ENCODE measurements around the gene NFE2. TPM values are rescaled to one million over a fixed set of nuclear protein-coding genes. Genes with fewer than 3 reads are reported as not detected.
"Not testable (repeated sequence)": the region's sequence is repeated elsewhere in the genome, so short reads cannot be mapped to it uniquely, and the experiment has no call there.

NFE2 gene
- total and polyA plus RNA-seq, 5 experiments from 2014 or later, result 0.14 TPM; not detected in 4

GRCh38 chr12:54287261-54288157, 13.3 kb downstream of the NFE2 start:
- ATAC-seq, result peak in 1 of 2 donors; percentile 12
- H3K4me3 Mint-ChIP-seq, result no peak overlapping the region

DNA sequence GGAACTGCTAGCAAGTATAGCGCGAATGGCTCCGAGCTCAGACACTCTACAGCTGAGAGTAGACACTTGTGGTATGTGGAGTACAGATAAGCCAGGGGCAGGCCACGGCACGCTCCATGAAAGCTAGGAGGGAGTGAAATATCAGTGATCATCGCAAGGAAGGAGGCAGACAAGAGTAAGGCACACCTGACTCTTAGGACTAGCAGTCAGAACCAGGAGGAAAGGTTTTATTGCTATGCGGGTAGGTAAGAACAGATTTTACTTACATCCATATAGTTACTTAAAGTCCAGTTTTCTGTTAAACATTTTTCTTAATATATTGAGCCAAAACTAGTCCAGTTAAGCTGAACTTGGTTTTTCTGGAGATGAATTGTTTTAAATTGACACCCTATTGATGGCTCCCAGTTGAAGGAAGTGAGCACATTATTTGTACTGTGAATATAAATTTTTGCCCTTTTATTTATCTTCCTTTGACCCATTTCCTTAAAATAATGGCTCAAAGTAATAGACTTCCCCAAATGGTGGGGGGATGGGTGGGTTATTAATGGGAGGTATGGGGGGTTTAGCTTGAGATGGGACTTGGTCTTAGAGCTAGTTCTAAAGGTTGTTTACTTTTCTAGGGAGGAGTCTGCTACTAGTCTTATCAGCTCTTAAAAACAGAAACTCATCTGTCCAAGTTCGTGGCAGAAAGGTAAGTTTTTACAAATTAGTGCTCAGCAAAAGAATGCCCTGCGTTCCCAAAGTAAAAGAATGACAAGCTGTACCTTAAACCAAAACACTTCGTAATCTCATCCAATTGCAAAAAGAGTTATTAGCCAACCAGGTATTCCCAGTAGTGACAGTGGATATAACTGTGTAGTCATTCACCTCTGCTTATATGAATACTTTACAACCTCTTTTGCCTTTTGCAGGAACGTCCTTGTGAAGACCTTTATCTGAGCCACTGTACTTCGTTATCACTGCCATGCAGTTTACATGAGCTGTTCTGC, 14.5 kb downstream of the NFE2 start:
- Mint-ChIP-seq H3K27me3 (no peaks in the 10 kb centered on the region), H3K27ac (peak overlapping the region in 7 of 10 donors; percentile 5 to 91 (median 73)), H3K9me3 (no peaks in the 10 kb centered on the region), H3K4me3 (peak overlapping the region in 7 of 10 donors; percentile 7 to 72 (median 38)), H3K4me1 (peaks cover 21 to 67% (median 54%) of the 10 kb centered on the region in 4 donors), H3K36me3 (peaks cover 3 to 48% (median 17%) of the 10 kb centered on the region in 3 donors)
- ATAC-seq (peak in 1 of 2 donors; percentile 2), DNase-seq (no peak)
- POLR2A ChIA-PET, result interaction anchor here (0.5 to 1.3 kb wide), 4 partner anchors 13 to 73 kb away, joined by 3 to 4 read pairs (median 3); no protein-coding TSS in a partner anchor

More at GRCh38 chr12:54287261-54288157, 13.3 kb downstream of the NFE2 start:
- Mint-ChIP-seq H3K27ac (peak overlapping the region in 3 of 10 donors; percentile 11 to 76 (median 37)), H3K36me3 (peaks cover 3 to 36% (median 13%) of the 10 kb centered on the region in 3 donors), H3K4me1 (peaks cover 19 to 56% (median 43%) of the 10 kb centered on the region in 4 donors), H3K9me3 (no peaks in the 10 kb centered on the region), H3K27me3 (no peaks in the 10 kb centered on the region)
- DNase-seq, result no peak
- POLR2A ChIA-PET, result interaction anchor here (0.7 to 1.3 kb wide), 4 partner anchors 8 to 71 kb away, joined by 3 to 4 read pairs (median 3); partner anchors contain the start of gene CBX5

GRCh38 chr12:54285150-54286041, 15.4 kb downstream of the NFE2 start:
- no peaks in the 10 kb centered on the region for H3K9me3 Mint-ChIP-seq
- H3K4me1 Mint-ChIP-seq, result peaks cover 21 to 69% (median 55%) of the 10 kb centered on the region in 4 donors
- no peak for ATAC-seq
- H3K27ac Mint-ChIP-seq, result peak overlapping the region in 7 of 10 donors; percentile 7 to 91 (median 73)
- DNase-seq, result no peak
- H3K4me3 Mint-ChIP-seq, result peak overlapping the region in 8 of 10 donors; percentile 7 to 72 (median 56)
- POLR2A ChIA-PET, result interaction anchor here (0.5 to 0.6 kb wide), 2 partner anchors 20 to 68 kb away, joined by 3 read pairs; no protein-coding TSS in a partner anchor
- peaks cover 3 to 50% (median 17%) of the 10 kb centered on the region in 3 donors for H3K36me3 Mint-ChIP-seq
- H3K27me3 Mint-ChIP-seq, result no peaks in the 10 kb centered on the region

DNA sequence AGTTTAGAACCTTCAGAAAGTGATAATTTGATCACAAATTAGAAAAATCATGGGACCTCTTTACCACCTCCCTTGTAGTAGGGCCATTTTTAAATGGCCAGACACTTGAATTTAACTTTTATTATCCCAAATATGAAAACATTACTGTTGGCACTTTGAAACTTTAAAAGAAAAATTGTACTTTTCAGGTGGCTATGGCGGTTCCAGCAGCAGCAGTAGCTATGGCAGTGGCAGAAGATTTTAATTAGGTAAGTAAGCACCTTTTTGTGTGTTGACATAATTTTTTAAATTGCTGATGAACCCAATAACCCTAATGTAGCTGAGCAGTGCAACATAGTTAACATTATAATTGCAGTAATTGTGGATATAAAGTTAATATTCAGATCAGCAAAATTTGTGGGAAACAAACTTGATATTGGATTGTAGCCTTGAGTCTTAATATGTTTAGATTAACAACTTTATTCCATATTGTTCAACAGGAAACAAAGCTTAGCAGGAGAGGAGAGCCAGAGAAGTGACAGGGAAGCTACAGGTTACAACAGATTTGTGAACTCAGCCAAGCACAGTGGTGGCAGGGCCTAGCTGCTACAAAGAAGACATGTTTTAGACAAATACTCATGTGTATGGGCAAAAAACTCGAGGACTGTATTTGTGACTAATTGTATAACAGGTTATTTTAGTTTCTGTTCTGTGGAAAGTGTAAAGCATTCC, 16.6 kb downstream of the NFE2 start:
- Mint-ChIP-seq H3K27ac (peak overlapping the region in 6 of 10 donors; percentile 38 to 85 (median 58)), H3K4me1 (peaks cover 21 to 64% (median 55%) of the 10 kb centered on the region in 4 donors), H3K36me3 (peaks cover under 1 to 50% (median 17%) of the 10 kb centered on the region in 3 donors), H3K4me3 (peak overlapping the region in 3 of 10 donors; percentile 38 to 64 (median 60))
- DNase-seq, H3K27me3 Mint-ChIP-seq, H3K9me3 Mint-ChIP-seq, ATAC-seq: not testable (repeated sequence)
- POLR2A ChIA-PET, result interaction anchor here (0.5 to 1.4 kb wide), 6 partner anchors 8 to 118 kb away, joined by 3 to 5 read pairs (median 4); no protein-coding TSS in a partner anchor

GRCh38 chr12:54282949-54283593, 17.7 kb downstream of the NFE2 start:
- peaks cover 2 to 48% (median 17%) of the 10 kb centered on the region in 3 donors for H3K36me3 Mint-ChIP-seq
- peak in 1 of 10 donors; percentile 19 for DNase-seq
- POLR2A ChIA-PET, result interaction anchor here (0.9 to 1.4 kb wide), 4 partner anchors 9 to 32 kb away, joined by 3 to 5 read pairs (median 4); no protein-coding TSS in a partner anchor
- peak overlapping the region in 1 of 10 donors; percentile 80 for H3K27ac Mint-ChIP-seq
- H3K9me3 Mint-ChIP-seq, result no peaks in the 10 kb centered on the region
- peaks cover 25 to 61% (median 59%) of the 10 kb centered on the region in 4 donors for H3K4me1 Mint-ChIP-seq
- H3K27me3 Mint-ChIP-seq, result no peaks in the 10 kb centered on the region
- no peak for ATAC-seq
- H3K4me3 Mint-ChIP-seq, result no peak overlapping the region

DNA sequence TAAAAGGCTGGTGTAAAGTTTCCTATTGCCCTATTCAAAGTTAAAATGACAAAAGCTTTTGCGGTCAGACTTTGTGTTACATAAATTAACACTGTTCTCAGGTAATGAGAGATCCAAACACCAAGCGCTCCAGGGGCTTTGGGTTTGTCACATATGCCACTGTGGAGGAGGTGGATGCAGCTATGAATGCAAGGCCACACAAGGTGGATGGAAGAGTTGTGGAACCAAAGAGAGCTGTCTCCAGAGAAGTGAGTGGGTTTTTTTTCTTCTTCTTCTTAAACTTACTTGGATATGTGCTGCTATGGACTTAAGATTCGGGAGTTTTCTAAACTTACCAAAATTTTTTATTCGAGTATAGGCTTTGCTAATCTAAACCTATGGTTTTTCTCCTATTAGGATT, 19.1 kb downstream of the NFE2 start:
- peaks cover 27 to 68% (median 55%) of the 10 kb centered on the region in 4 donors for H3K4me1 Mint-ChIP-seq
- not testable (repeated sequence) for H3K4me3 Mint-ChIP-seq, H3K9me3 Mint-ChIP-seq, H3K27me3 Mint-ChIP-seq, ATAC-seq, DNase-seq, H3K27ac Mint-ChIP-seq
- POLR2A ChIA-PET, result interaction anchor here (0.6 to 3.6 kb wide), 11 partner anchors 8 to 81 kb away, joined by 3 to 38 read pairs (median 8); partner anchors contain the start of gene COPZ1
- peaks cover 6 to 45% (median 17%) of the 10 kb centered on the region in 3 donors for H3K36me3 Mint-ChIP-seq

DNA sequence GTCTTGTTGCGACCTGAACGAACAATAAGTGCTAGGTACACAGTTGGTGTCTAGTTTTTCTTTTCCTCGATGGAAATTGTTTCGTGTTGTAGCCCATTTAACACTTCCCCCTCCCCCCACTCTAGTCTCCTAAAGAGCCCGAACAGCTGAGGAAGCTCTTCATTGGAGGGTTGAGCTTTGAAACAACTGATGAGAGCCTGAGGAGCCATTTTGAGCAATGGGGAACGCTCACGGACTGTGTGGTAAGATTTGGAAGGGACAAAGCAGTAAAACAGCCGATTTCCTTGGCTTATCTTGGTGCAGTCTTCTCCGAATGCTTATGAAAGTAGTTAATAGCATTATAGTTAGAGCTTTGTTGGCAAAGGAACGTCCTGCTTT, 19.6 kb downstream of the NFE2 start:
- not testable (repeated sequence) for H3K27me3 Mint-ChIP-seq, H3K9me3 Mint-ChIP-seq, H3K27ac Mint-ChIP-seq, DNase-seq, ATAC-seq, H3K4me3 Mint-ChIP-seq
- peaks cover 7 to 41% (median 17%) of the 10 kb centered on the region in 3 donors for H3K36me3 Mint-ChIP-seq
- peaks cover 28 to 69% (median 56%) of the 10 kb centered on the region in 4 donors for H3K4me1 Mint-ChIP-seq
- POLR2A ChIA-PET, result interaction anchor here (0.6 to 3.6 kb wide), 11 partner anchors 8 to 82 kb away, joined by 3 to 38 read pairs (median 8); partner anchors contain the start of gene COPZ1

DNA sequence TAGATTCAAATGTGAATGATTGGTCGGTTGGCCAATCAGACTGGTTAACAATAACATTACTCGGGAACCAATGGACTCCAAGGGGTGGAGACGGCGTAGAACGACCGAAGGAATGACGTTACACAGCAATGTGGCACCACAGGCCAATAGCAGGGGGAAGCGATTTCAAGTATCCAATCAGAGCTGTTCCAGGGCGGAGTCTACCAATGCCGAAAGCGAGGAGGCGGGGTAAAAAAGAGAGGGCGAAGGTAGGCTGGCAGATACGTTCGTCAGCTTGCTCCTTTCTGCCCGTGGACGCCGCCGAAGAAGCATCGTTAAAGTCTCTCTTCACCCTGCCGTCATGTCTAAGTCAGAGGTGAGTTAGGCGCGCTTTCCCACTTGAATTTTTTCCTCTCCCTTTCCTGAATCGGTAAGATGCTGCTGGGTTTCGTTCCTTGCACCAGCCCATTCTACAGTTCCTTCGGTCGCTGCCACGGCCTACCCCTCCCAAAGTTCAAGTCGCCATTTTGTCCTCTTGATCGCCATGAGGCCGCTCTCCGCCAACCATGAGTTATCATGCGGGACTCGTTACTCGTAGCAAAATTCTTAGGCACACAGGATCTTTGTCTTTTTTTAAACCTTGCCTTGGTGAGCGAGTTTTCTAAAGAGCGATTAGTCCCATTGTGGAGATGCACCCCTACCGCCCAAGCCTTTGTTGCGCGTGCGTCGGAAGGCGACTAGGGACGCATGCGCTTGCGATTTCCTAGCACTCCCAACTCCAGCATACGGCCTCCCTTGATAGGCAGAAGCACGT, 20.2 kb downstream of the NFE2 start, which contains the start of gene HNRNPA1:
Gene HNRNPA1, plus strand, starts transcription at position 259 of the 793 bp plus-strand sequence. Its CDS starts 82 bp downstream, at position 341.
- DNase-seq (peak; percentile 72 to 99 (median 98)), ATAC-seq (peak; percentile 82 to 85)
- Mint-ChIP-seq H3K4me1 (peaks cover 25 to 70% (median 54%) of the 10 kb centered on the region in 4 donors), H3K27ac (no peak within 1 kb of the TSS), H3K36me3 (peaks cover 11 to 40% (median 13%) of the 10 kb centered on the region in 3 donors), H3K27me3 (no peaks in the 10 kb centered on the region), H3K4me3 (no peak within 1 kb of the TSS), H3K9me3 (no peaks in the 10 kb centered on the region)
- POLR2A ChIA-PET, result interaction anchor here (0.8 to 3.6 kb wide), 32 partner anchors 11 to 1823 kb away, joined by 3 to 38 read pairs (median 6); partner anchors contain the start of genes COPZ1, EIF4B, HOXC4 and NCKAP1L
